ENCODE results near the gene RAB27A. TPM values are rescaled to one million over a fixed set of nuclear protein-coding genes. Genes with fewer than 3 reads are reported as not detected.

RAB27A gene
- total and polyA plus RNA-seq, 7 donors: 13.0 to 194 (median 27.7) TPM

GRCh38 chr15:55257938-55258337 lies 31.7 kb downstream of the RAB27A start:
- Histone ChIP-seq H3K27ac (no peak overlapping the region), H3K36me3 (no peaks in the 10 kb centered on the region), H3K4me3 (no peak overlapping the region), H3K27me3 (no peaks in the 10 kb centered on the region), H3K4me1 (no peaks in the 10 kb centered on the region), H3K9me3 (no peaks in the 10 kb centered on the region)
- intact Hi-C loops (cut with DNase I): no loop called here
- 79 to 94% methylated on average over 5 of the region's 5 CpGs for WGBS, 2 donors
- DNase-seq: no peak
- TF ChIP-seq CTCF (IDR thresholded peaks at IDR 0.05): no peak
- no peak for TF ChIP-seq POLR2A (IDR thresholded peaks at IDR 0.05)
- TF ChIP-seq POLR2AphosphoS5 (IDR thresholded peaks at IDR 0.05): no peak
- no peak for TF ChIP-seq EP300 (IDR thresholded peaks at IDR 0.05)

- H3K27ac ChIP-seq: no peak overlapping the region
- H3K4me1 ChIP-seq: no peaks in the 10 kb centered on the region
These were observed 32.5 kb downstream of the RAB27A start for GRCh38 chr15:55257012-55257670.

GRCh38 chr15:55256281-55257011 lies 33.2 kb downstream of the RAB27A start:
- no peak for DNase-seq
- TF ChIP-seq POLR2AphosphoS5 (IDR thresholded peaks at IDR 0.05) (no peak), CTCF (IDR thresholded peaks at IDR 0.05) (no peak), EP300 (IDR thresholded peaks at IDR 0.05) (no peak)
- H3K27ac ChIP-seq: no peak overlapping the region

More at GRCh38 chr15:55257012-55257670, 32.5 kb downstream of the RAB27A start:
- TF ChIP-seq CTCF (IDR thresholded peaks at IDR 0.05) (no peak), POLR2A (IDR thresholded peaks at IDR 0.05) (no peak), EP300 (IDR thresholded peaks at IDR 0.05) (no peak)
- intact Hi-C loops (cut with DNase I): no loop called here
- no peak for DNase-seq
- H3K9me3 ChIP-seq: no peaks in the 10 kb centered on the region
- 87 to 93% methylated on average over 1 of the region's 1 CpG for WGBS, 2 donors
- H3K36me3 ChIP-seq: no peaks in the 10 kb centered on the region
- H3K27me3 ChIP-seq: no peaks in the 10 kb centered on the region
- H3K4me3 ChIP-seq: no peak overlapping the region

GRCh38 chr15:55255714-55256113 lies 33.9 kb downstream of the RAB27A start:
- H3K4me1 ChIP-seq: peaks cover 0 to 7% (median 0%) of the 10 kb centered on the region in 4 donors

More at GRCh38 chr15:55256281-55257011, 33.2 kb downstream of the RAB27A start:
- no peaks in the 10 kb centered on the region for H3K4me1 ChIP-seq
- no peaks in the 10 kb centered on the region for H3K27me3 ChIP-seq
- WGBS, 2 donors: 92 to 95% methylated on average over 4 of the region's 4 CpGs
- intact Hi-C loops (cut with DNase I): no loop called here
- no peaks in the 10 kb centered on the region for H3K36me3 ChIP-seq
- no peaks in the 10 kb centered on the region for H3K9me3 ChIP-seq
- no peak overlapping the region for H3K4me3 ChIP-seq

More at GRCh38 chr15:55255714-55256113, 33.9 kb downstream of the RAB27A start:
- H3K4me3 ChIP-seq: no peak overlapping the region
- no peaks in the 10 kb centered on the region for H3K36me3 ChIP-seq
- WGBS, 2 donors: 53 to 63% methylated on average over 5 of the region's 5 CpGs
- TF ChIP-seq POLR2AphosphoS5 (IDR thresholded peaks at IDR 0.05) (no peak), EP300 (IDR thresholded peaks at IDR 0.05) (no peak), POLR2A (IDR thresholded peaks at IDR 0.05) (no peak), CTCF (IDR thresholded peaks at IDR 0.05) (no peak)
- intact Hi-C loops (cut with DNase I): no loop called here
- no peak for DNase-seq
- H3K27me3 ChIP-seq: no peaks in the 10 kb centered on the region
- H3K27ac ChIP-seq: no peak overlapping the region
- H3K9me3 ChIP-seq: no peaks in the 10 kb centered on the region
